Omental fat pad (tissue), 4 donors: ENCODE measurements around the gene ULK2. TPM values are rescaled to one million over a fixed set of nuclear protein-coding genes. Genes with fewer than 3 reads are reported as not detected.
A peak's percentile ranks its signal among the peaks of the same experiment; 100 is the strongest.

Experiments
- ATAC-seq: fragments of 150-250 bp; one replicate; pipeline ENCODE4 v1.9.1; 2016; ENCODE audit warnings: mild to moderate bottlenecking, moderate library complexity; ENCODE audit not compliant: low FRiP score
- DNase-seq: peaks from one replicate; pipeline ENCODE4 v3.0.0-alpha.2; 2019; ENCODE audit warnings: low spot score
- total RNA-seq, 4 donors: library from RNA; depleted of rRNA; stranded (reverse); fragments of >200 nt; gene quantifications; one replicate each; pipeline ENCODE4 v1.1.0, GENCODE V29; 2016
- TF ChIP-seq, protein P1 (sequence below), 3 donors: fragments of 450-650 bp; IDR thresholded peaks; one replicate each; pipeline ENCODE4 v1.5.1; 2016 to 2017; ENCODE audit warnings: antibody characterized with exemption in 3 of 3, mild to moderate bottlenecking in 3 of 3, moderate library complexity in 2 of 3

The ULK2 gene
- total RNA-seq, 4 donors from 2014 or later, result 18.9 to 35.8 (median 26.5) TPM

DNA sequence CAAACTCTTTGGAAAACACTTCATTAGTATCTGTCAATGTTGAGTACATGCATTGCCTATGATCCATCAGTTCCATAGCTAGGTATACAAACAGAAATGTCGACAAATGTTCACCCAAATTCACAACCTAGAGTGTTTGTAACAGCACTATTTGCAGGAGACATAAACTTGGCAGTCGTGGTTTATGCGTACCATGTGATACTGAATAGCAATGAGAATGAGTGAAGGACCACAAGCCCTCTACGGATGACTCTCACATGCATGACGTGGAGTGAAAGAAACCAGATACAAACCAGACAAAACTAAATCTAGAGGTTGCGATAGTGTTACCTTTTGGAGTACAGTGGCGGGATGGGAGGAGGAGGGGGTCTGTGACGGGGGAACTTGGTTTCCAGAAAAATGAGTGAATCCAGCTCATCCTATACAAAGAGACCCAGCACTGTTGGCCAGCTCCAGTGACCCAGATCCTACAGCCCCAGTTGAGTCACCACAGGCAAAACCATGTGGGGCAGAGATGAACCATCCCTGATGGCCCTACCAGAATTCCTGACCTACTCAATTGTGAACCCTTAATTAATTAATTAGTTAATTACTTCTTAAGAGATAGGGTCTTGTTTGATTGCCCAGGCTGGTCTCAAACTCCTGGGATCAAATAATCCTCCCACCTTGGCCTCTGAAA lies 15.9 kb upstream of the ULK2 start:
- DNase-seq, result no peak

DNA sequence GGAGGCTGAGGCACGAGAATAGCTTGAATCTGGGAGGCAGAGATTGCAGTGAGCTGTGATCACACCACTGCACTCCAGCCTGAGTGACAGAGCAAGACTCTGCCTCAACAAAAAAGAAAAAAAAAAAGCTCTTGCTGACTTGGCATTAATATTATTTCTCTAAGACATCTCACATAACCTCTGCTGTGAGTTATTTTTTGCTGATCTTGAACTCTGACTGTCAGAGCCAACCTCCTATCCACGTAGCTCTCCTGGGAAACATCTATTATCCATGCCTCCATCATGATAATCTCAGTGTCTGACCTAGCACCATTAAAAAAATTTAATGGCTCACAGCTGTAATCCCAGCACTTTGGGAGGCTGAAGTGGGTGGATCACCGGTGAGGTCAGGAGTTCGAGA lies 12.7 kb upstream of the ULK2 start:
- DNase-seq (no peak), ATAC-seq (no peak)
- TF ChIP-seq, protein P1, sequence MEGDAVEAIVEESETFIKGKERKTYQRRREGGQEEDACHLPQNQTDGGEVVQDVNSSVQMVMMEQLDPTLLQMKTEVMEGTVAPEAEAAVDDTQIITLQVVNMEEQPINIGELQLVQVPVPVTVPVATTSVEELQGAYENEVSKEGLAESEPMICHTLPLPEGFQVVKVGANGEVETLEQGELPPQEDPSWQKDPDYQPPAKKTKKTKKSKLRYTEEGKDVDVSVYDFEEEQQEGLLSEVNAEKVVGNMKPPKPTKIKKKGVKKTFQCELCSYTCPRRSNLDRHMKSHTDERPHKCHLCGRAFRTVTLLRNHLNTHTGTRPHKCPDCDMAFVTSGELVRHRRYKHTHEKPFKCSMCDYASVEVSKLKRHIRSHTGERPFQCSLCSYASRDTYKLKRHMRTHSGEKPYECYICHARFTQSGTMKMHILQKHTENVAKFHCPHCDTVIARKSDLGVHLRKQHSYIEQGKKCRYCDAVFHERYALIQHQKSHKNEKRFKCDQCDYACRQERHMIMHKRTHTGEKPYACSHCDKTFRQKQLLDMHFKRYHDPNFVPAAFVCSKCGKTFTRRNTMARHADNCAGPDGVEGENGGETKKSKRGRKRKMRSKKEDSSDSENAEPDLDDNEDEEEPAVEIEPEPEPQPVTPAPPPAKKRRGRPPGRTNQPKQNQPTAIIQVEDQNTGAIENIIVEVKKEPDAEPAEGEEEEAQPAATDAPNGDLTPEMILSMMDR (IDR thresholded peaks at IDR 0.05), result no peak

More for the DNA sequence above, 15.9 kb upstream of the ULK2 start:
- ATAC-seq, result no peak
- TF ChIP-seq, protein P1 (IDR thresholded peaks at IDR 0.05), result no peak

GRCh38 chr17:19877364-19877945 lies 9.7 kb upstream of the ULK2 start:
- no peak for ATAC-seq
- TF ChIP-seq, protein P1 (IDR thresholded peaks at IDR 0.05), result no peak
- no peak for DNase-seq

DNA sequence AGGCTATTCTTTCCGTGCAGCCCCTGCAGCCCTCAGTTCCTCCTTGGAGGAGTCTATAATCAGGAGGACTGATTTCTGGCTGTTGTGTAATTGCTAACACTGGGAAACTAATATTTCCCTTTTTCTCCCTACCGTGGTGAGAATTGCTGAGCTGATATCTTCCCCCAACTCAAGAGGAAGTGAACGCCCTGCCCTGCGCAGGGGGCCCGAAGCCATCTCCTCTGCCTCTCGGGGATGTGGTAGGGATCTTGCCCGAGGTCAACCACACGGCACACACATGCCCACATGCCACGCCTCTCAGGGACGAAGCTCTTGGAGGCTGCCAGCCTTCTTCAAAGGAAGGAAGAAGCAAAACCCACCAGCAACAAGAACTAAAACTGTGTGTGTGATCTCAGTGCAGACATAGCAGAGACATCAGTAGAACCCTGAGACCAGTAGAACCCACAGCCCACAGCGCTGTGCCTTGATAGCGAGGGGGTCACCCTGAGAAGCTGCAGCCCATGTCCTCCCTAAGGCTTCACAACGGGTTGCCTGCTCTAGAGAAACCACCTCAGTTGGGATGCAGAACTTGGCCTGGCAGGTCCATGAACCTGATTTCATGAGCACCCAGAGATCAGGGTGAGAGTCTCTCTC lies 8.9 kb upstream of the ULK2 start:
- DNase-seq, result no peak
- TF ChIP-seq, protein P1 (IDR thresholded peaks at IDR 0.05), result no peak
- no peak for ATAC-seq

- ATAC-seq (no peak), DNase-seq (no peak)
- TF ChIP-seq, protein P1 (IDR thresholded peaks at IDR 0.05), result no peak
Measured at GRCh38 chr17:19874256-19874655, 6.5 kb upstream of the ULK2 start.

- DNase-seq (no peak), ATAC-seq (no peak)
- TF ChIP-seq, protein P1 (IDR thresholded peaks at IDR 0.05), result no peak
Measured at GRCh38 chr17:19873346-19873745, 5.6 kb upstream of the ULK2 start.

DNA sequence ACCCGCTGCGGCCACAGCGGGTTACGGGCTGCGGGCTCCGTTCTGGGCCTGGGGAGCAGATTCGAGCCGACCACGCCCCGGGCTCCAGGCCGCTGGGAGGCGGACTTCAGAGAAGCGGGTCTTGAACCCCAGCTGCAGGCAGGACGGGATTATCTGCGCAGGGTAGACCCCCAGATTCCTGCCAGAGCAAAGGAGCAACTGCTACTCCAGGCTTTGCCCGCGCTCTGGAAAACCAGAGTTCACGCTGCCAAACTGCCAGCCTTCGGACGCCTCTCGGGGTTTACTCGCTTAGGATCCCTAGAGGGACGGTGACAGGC lies 301 bp upstream of the ULK2 start:
- TF ChIP-seq, protein P1 (IDR thresholded peaks at IDR 0.05), result no peak
- no peak for DNase-seq
- peak; percentile 7 for ATAC-seq
